HepG2 (cell line): Measurements from ENCODE around the gene MSI2. TPM values are rescaled to one million over a fixed set of nuclear protein-coding genes. Genes with fewer than 3 reads are reported as not detected.

ENCODE experiments used
- ATF7-NPFF ChIP-seq: sonication (generic); formaldehyde crosslinking; IDR thresholded peaks from 2 replicates; pipeline ENCODE4 v1.8.1; 2023; ENCODE audit warnings: mild to moderate bottlenecking, low read depth, missing genetic modification reagents, moderate library complexity
- FOSL2 ChIP-seq: sonication (generic); formaldehyde crosslinking; IDR thresholded peaks from 2 replicates; pipeline ENCODE4 v1.4.0; 2020; ENCODE audit warnings: missing genetic modification reagents
- HDAC2 ChIP-seq: sonication (generic); formaldehyde crosslinking; IDR thresholded peaks from 2 replicates; pipeline ENCODE4 v1.4.0; 2020; ENCODE audit warnings: missing genetic modification reagents
- HMG20B ChIP-seq: conservative IDR thresholded peaks from 2 replicates; pipeline ENCODE4 v1.6.1; 2016; ENCODE audit warnings: missing genetic modification reagents, missing compliant biosample characterization
- HMGXB3 ChIP-seq: sonication (generic); formaldehyde crosslinking; IDR thresholded peaks from 2 replicates; pipeline ENCODE4 v1.4.0; 2020; ENCODE audit warnings: missing genetic modification reagents, borderline replicate concordance
- HMGXB4 ChIP-seq, 2 experiments: sonication (generic) in 1 of 2; formaldehyde crosslinking in 1 of 2; IDR thresholded peaks; 2 replicates each; pipeline versions ENCODE4 v1.4.0 to v1.6.1; 2018 to 2020; ENCODE audit warnings: missing genetic modification reagents in 2 of 2, borderline replicate concordance in 1 of 2, low read depth in 1 of 2, mild to moderate bottlenecking in 1 of 2, missing biosample characterization in 1 of 2
- KDM5B ChIP-seq: sonication (generic); formaldehyde crosslinking; IDR thresholded peaks from 2 replicates; pipeline ENCODE4 v1.4.0; 2020; ENCODE audit warnings: missing genetic modification reagents, mild to moderate bottlenecking, borderline replicate concordance
- NFE2L2 ChIP-seq: fragments of 150-350 bp; IDR thresholded peaks from 2 replicates; pipeline ENCODE4 v1.6.1; 2014; ENCODE audit warnings: low read length
- RARA ChIP-seq: IDR thresholded peaks from 2 replicates; pipeline ENCODE4 v1.6.1; 2016; ENCODE audit warnings: missing genetic modification reagents, missing compliant biosample characterization
- RELA ChIP-seq: sonication (generic); formaldehyde crosslinking; IDR thresholded peaks from 2 replicates; pipeline ENCODE4 v1.4.0; 2020; ENCODE audit warnings: missing genetic modification reagents
- SOX5 ChIP-seq: IDR thresholded peaks from 2 replicates; pipeline ENCODE4 v1.6.1; 2016; ENCODE audit warnings: borderline replicate concordance
- SOX6 ChIP-seq, 2 experiments: fragments of 450-650 bp in 1 of 2; sonication (generic) in 1 of 2; formaldehyde crosslinking in 1 of 2; IDR thresholded peaks; 2 replicates each; pipeline versions ENCODE4 v1.4.0 to v1.6.1; 2017 to 2020; ENCODE audit warnings: antibody characterized with exemption in 1 of 2, mild to moderate bottlenecking in 1 of 2, missing genetic modification reagents in 1 of 2
- TEAD3 ChIP-seq: optimal IDR thresholded peaks from 2 replicates; pipeline ENCODE3; 2016; ENCODE audit warnings: borderline replicate concordance
- ZNF441 ChIP-seq: sonication (generic); formaldehyde crosslinking; IDR thresholded peaks from 2 replicates; pipeline ENCODE4 v1.7.0; 2021; ENCODE audit warnings: missing genetic modification reagents, borderline replicate concordance
- ZNF574 ChIP-seq: sonication (generic); formaldehyde crosslinking; IDR thresholded peaks from 2 replicates; pipeline ENCODE4 v1.4.0; 2020; ENCODE audit warnings: missing genetic modification reagents
- ZNF770 ChIP-seq: sonication (generic); formaldehyde crosslinking; IDR thresholded peaks from 2 replicates; pipeline ENCODE4 v1.5.0; 2020; ENCODE audit warnings: mild to moderate bottlenecking, missing genetic modification reagents
- polyA plus RNA-seq, 8 experiments: library from polyadenylated mRNA; depleted of rRNA in 3 of 8; stranded (reverse) in 7 of 8; unstranded in 1 of 8; fragments of >200 nt; fragmentation: Illumina TruSeq in 4 of 8; extraction: Trizol in 4 of 8; gene quantifications; 2 replicates each; pipeline versions ENCODE4 v1.2.1 to v1.2.3, GENCODE V29; 2011 to 2016; ENCODE audit warnings: low read depth in 4 of 8, missing spikeins in 1 of 8, mixed read lengths in 1 of 8; ENCODE audit not compliant: insufficient read depth in 1 of 8
- total RNA-seq, 5 experiments: library from RNA; depleted of rRNA; stranded (reverse); fragments of >200 nt; fragmentation: Illumina TruSeq; extraction: Trizol; gene quantifications; 2 replicates each; pipeline ENCODE4 v1.2.3, GENCODE V29; 2016; ENCODE audit warnings: low read depth in 1 of 5

Gene MSI2
- total and polyA plus RNA-seq, 2 of the 13 experiments (the other 11 are each of a cell fraction or from before 2014, with no cell fraction given): 77.5 to 78.4 TPM

GRCh38 chr17:57597531-57598453 is 341.5 kb downstream of the MSI2 start (continued):
- peak in 1 of 2 experiments; percentile 60; a peak in 1 of 4 replicates for TF ChIP-seq HMGXB4 (CRISPR knock-in tag; IDR thresholded peaks at IDR 0.05; ENCODE audit: borderline replicate concordance in 1 of 2, low read depth in 1 of 2)
- peak; percentile 74; the same call in 1 of the 2 replicates for TF ChIP-seq ZNF441 (CRISPR knock-in tag)
- TF ChIP-seq FOSL2 (CRISPR knock-in tag): peak; percentile 33; the same call in 1 of the 2 replicates
- TF ChIP-seq RELA: 0 out of 2 replicates have a peak, but pooled peaks have one; percentile 45
- TF ChIP-seq RARA (CRISPR knock-in tag): peak; percentile 48
- TF ChIP-seq SOX5: peak; percentile 12; the same call in 1 of the 2 replicates
- peak; percentile 57 for TF ChIP-seq TEAD3 (CRISPR knock-in tag)
- no peak for TF ChIP-seq HDAC2 (CRISPR knock-in tag)
- TF ChIP-seq NFE2L2: no peak
- peak; percentile 73; the same call in 1 of the 2 replicates for TF ChIP-seq HMG20B (CRISPR knock-in tag)
- TF ChIP-seq ATF7-NPFF (CRISPR knock-in tag): 0 out of 2 replicates have a peak, but pooled peaks have one; percentile 26
- TF ChIP-seq SOX6 (IDR thresholded peaks at IDR 0.05): no peak
- TF ChIP-seq SOX6 (CRISPR knock-in tag; IDR thresholded peaks at IDR 0.05): peak; percentile 45
- TF ChIP-seq HMGXB3 (CRISPR knock-in tag): 0 out of 2 replicates have a peak, but pooled peaks have one; percentile 40
- peak; percentile 32; the same call in 1 of the 2 replicates for TF ChIP-seq ZNF574 (CRISPR knock-in tag)
- TF ChIP-seq KDM5B (CRISPR knock-in tag): no peak
- 0 out of 2 replicates have a peak, but pooled peaks have one; percentile 20 for TF ChIP-seq ZNF770 (CRISPR knock-in tag)
